ENCODE results near the gene GGPS1.

GRCh38 chr1:235299169-235299858, 29.1 kb upstream of the GGPS1 start:
- no peak for TF ChIP-seq CTCF (IDR thresholded peaks at IDR 0.05; ENCODE audit: low read depth, low read length)
- no peak for TF ChIP-seq POLR2A (IDR thresholded peaks at IDR 0.05; ENCODE audit: extremely low read depth, insufficient read length)
- no peak for TF ChIP-seq MAX (IDR thresholded peaks at IDR 0.05; ENCODE audit: low read depth, low read length)
- TF ChIP-seq MYC (IDR thresholded peaks at IDR 0.05; ENCODE audit: low read depth, low read length) = no peak
